ENCODE measurements around the gene MED10.

The MED10 gene

DNA sequence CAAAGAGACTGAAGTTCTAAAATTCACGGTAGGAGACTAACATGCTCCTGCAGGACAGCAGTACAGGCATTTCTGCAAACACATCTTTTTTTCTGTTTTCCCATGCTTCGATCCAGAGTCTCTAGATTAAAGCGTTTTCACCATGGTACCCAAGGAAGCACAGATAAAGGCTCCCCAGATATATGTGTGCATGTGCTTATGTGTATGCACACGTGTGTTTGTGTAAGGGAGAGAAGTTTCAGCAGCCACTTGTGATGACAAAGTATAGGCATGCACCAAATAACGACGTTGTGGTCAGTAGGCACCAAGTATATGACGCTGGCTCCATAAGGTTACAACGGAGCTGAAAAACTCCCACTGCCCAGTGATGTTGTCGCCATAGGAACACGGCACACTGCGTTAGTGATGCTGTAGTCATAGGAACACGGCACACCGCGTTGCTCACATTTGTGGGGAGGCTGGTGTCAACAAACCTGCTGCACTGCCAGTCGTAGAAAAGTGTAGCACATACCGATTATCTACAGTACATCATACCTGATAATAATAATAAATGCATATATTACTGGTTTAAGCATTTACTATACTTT, 21.7 kb downstream of the MED10 start:
- DNase-seq (ENCODE audit: insufficient read length) (no peak), FAIRE-seq (no peak)
- TF ChIP-seq POLR2A (IDR thresholded peaks at IDR 0.05; ENCODE audit: low read depth, low read length) (no peak), POLR2AphosphoS5 (IDR thresholded peaks at IDR 0.05; ENCODE audit: low read depth, low read length) (no peak), TAF1 (IDR thresholded peaks at IDR 0.05; ENCODE audit: borderline replicate concordance, low read depth, low read length) (no peak)

DNA sequence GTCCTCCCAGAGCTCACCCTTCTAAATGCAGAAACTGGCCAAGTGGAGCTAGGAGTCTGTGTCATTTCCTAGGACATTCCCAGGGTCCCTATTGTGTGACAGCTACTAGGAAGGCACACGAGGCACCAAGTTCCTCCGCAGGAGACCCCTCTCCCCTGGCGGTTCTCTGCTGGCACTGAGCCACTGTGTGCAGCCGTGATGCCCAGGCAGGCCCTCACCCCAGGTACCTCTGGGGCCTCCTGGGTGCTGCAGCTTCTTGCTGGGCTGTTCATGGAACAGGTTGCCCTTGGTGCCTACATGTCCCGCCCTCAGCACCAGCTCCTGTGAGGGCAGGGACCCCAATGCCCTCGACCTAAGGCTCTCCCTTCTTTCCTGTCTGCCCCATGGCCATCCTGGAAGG, 23.1 kb downstream of the MED10 start:
- TF ChIP-seq POLR2AphosphoS5 (IDR thresholded peaks at IDR 0.05; ENCODE audit: low read depth, low read length) (no peak), POLR2A (IDR thresholded peaks at IDR 0.05; ENCODE audit: low read depth, low read length) (no peak), TAF1 (IDR thresholded peaks at IDR 0.05; ENCODE audit: borderline replicate concordance, low read depth, low read length) (no peak)
- no peak for DNase-seq (ENCODE audit: insufficient read length)
- no peak for FAIRE-seq

DNA sequence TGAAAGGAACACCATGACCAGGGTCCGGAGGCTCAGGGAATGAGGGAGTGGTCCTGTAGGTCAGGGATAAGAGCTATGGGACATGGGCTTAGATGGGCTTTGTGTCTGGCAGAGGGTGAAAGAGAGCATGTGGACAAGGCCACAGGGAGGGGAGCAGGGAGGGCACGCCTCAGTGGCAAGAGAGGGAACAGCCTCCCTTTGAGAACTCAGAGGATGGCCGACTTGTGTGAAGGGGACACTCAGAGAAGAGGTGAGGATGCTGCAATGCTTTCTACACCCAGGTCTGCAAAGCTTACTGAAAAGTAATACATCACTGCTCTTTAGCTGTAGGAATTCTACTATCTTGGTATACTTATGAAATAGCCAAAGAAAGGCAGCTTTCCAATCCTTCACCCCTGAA, 23.5 kb downstream of the MED10 start:
- TF ChIP-seq POLR2AphosphoS5 (IDR thresholded peaks at IDR 0.05; ENCODE audit: low read depth, low read length) (no peak), POLR2A (IDR thresholded peaks at IDR 0.05; ENCODE audit: low read depth, low read length) (no peak), TAF1 (IDR thresholded peaks at IDR 0.05; ENCODE audit: borderline replicate concordance, low read depth, low read length) (no peak)
- FAIRE-seq, result no peak
- DNase-seq (ENCODE audit: insufficient read length), result no peak

DNA sequence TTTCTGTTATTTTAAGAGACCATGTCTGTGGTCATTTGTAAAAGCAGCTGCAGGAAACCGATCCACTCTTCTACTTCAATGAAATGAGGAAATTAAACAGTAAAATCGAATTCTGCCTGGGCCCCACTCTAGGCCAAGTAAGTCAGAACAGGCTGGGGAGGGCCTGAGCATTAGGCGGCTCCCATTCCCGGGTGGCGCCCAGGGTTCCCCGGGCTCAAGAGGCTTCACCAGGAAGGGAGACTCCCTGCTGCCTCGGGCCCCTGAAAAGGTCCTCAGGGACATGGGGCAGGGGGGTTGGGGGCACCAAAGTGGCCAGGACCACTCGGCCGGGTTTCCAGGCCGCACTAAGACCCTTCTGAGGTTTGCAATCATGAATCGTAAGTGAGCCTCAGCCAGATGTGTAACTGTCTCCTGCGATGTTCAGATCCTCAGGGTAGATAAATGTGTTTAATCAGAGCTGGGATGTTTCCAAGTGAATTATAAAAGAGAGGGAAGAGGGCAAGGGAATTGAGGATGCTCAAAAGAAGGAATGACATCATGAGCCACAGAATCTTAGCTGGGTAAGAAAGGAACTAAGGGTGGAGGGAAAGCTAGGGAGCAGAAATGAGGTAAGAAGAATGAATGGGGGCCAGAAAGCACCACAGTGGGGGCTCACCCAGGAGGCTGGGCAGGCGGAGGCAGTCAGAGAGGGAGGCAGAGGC, 24.6 kb downstream of the MED10 start:
- FAIRE-seq (no peak), DNase-seq (ENCODE audit: insufficient read length) (no peak)
- no peak for TF ChIP-seq TAF1 (IDR thresholded peaks at IDR 0.05; ENCODE audit: borderline replicate concordance, low read depth, low read length)
- no peak for TF ChIP-seq POLR2AphosphoS5 (IDR thresholded peaks at IDR 0.05; ENCODE audit: low read depth, low read length)
- no peak for TF ChIP-seq POLR2A (IDR thresholded peaks at IDR 0.05; ENCODE audit: low read depth, low read length)

DNA sequence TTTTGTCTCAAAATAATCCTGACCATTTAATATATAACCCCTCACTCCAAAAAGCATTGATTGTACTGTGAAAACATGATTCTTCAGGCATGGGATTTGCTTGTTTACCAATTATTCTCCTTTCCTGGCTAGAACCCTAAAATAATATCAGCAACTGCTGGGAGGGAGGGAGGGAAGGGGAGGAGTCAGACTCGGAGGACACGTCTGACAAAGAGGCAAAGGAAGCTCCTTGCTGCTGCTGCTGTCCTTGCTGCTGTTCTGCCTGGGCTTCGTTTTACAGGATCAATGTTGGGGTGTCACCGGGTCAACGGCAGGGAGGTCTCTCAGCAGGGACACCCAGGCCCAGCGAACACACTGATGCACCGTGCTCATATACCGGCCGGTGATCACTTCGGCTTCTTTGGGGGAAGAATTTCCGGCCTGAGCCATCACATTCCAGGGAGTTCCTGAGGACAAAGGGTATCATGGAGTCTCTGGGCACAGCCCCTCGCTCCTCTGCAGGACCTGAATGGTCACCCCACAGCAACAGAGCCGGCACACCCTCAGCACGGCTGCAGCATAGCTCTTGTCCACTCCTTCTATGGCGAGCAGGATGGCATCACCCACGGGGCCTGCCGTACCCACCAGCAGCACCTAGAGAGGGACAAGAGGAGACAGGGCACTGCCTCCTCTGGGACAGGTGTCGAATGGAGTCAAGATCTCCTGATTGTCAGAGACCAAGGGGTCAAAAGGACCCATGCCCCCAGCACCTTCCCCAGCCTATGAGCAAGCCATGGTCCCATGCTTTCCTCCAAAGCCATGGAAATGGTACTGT, 27.9 kb downstream of the MED10 start:
- no peak for DNase-seq (ENCODE audit: insufficient read length)
- FAIRE-seq, result no peak
- TF ChIP-seq POLR2AphosphoS5 (IDR thresholded peaks at IDR 0.05; ENCODE audit: low read depth, low read length) (no peak), TAF1 (IDR thresholded peaks at IDR 0.05; ENCODE audit: borderline replicate concordance, low read depth, low read length) (no peak), POLR2A (IDR thresholded peaks at IDR 0.05; ENCODE audit: low read depth, low read length) (no peak)

DNA sequence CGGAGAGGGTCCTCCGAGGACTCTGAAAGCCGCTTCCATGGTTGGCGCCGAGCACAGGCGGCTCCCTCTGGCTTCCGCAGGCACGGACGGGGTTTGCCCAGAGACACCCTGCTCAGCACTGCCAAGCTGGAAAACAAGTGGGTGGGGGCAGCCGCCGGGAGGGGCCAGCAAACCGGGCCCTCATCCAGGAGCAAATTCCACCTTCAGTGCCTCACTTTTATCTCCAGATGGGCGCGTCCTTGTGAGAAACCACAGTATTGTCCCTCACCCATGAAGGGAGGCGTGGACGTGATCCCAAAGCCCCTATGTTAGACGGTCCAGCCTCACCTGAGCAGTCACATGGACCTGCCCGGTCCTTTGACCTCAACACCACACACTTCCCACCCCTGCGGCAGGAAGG, 29.0 kb downstream of the MED10 start:
- FAIRE-seq (no peak), DNase-seq (ENCODE audit: insufficient read length) (no peak)
- no peak for TF ChIP-seq POLR2AphosphoS5 (IDR thresholded peaks at IDR 0.05; ENCODE audit: low read depth, low read length)
- TF ChIP-seq TAF1 (IDR thresholded peaks at IDR 0.05; ENCODE audit: borderline replicate concordance, low read depth, low read length), result no peak
- no peak for TF ChIP-seq POLR2A (IDR thresholded peaks at IDR 0.05; ENCODE audit: low read depth, low read length)

DNA sequence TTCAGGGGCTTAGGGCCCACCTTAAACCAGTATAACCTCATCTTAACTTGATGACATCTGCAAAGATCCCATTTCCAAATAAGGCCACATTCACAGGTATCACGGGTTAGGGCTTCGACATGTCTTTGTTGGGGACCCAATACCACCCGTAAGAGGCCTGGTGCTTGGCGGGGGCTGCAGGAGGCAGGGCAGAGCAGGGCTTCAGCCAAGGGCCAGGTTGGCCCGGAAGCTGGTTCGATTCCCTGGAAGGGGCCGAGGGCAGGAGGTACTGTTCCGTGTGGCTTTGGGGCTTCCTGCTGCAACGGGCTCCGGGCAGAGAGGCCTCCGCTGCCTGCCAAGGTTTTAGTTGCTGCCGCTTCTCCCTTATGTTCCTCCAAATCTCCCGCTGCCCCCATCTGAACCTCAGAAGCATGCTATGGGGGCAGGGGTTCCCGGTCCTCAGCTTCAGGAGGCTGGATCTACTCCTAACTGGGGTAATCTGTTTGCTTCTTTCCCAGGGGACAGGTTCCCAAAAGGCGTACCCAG, 29.8 kb downstream of the MED10 start:
- FAIRE-seq, result no peak

DNA sequence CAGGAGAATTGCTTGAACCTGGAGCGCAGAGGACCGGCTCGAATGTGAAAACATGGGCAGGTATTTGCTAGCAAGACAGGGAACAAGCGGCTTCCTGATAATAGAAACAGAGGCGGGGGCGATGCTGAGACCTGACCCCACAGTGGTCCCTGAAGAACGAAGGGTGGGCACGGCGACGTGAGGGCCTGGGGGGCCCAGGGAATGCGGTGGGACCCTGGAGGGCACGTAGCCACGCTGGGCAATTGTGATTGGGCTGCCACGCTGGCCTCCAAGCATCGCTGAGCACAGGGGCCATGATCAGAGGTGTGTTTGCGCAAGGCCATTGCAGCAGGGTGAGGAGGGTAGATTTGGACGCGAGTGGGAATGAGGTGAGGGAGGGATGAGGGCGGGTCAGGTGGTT, 30.7 kb downstream of the MED10 start:
- no peak for TF ChIP-seq POLR2A (IDR thresholded peaks at IDR 0.05; ENCODE audit: low read depth, low read length)
- TF ChIP-seq TAF1 (IDR thresholded peaks at IDR 0.05; ENCODE audit: borderline replicate concordance, low read depth, low read length), result no peak
- no peak for TF ChIP-seq POLR2AphosphoS5 (IDR thresholded peaks at IDR 0.05; ENCODE audit: low read depth, low read length)
- DNase-seq (ENCODE audit: insufficient read length) (no peak), FAIRE-seq (no peak)

More for the DNA sequence above, 29.8 kb downstream of the MED10 start:
- TF ChIP-seq POLR2A (IDR thresholded peaks at IDR 0.05; ENCODE audit: low read depth, low read length), result no peak
- TF ChIP-seq POLR2AphosphoS5 (IDR thresholded peaks at IDR 0.05; ENCODE audit: low read depth, low read length), result no peak
- TF ChIP-seq TAF1 (IDR thresholded peaks at IDR 0.05; ENCODE audit: borderline replicate concordance, low read depth, low read length), result no peak
- no peak for DNase-seq (ENCODE audit: insufficient read length)

DNA sequence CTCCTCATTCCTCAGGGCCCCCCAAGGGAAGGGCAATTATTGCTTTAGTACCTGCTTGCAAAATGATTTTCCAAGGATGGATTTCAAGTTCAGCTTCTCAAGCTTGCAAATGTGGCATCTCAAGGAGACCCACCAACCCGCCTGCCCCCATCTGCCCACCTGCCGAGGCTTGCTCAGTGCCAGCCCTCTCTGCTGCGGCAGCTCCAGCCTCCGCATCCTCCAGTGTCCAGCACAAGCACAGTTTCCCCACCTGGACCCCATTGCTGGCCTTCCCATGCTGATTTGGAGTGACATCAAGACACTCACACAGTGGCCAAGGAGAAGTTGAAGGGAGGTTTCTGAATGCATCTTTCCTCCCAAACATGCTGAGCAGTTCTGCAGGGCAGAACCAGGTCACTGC, 31.2 kb downstream of the MED10 start:
- FAIRE-seq (no peak), DNase-seq (ENCODE audit: insufficient read length) (no peak)
- TF ChIP-seq POLR2A (IDR thresholded peaks at IDR 0.05; ENCODE audit: low read depth, low read length) (no peak), TAF1 (IDR thresholded peaks at IDR 0.05; ENCODE audit: borderline replicate concordance, low read depth, low read length) (no peak)

DNA sequence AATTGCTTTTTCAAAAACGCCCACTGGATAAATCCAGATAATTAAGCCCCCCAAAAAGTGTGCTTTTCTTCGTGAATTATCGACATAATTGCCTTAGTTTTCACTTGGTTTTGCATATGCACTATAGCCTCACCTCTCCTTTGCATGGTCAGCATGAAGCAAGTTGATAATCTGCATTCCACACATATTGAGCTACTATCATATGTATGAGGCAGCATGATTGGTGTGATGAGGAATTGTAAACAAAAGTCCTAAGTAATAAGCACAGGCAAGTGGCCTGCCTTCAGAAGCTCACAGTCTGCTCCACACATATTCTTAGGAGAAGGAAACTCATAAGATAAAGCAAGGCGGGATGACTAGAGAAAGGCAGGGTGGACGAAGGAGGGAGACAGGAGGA, 33.8 kb downstream of the MED10 start:
- DNase-seq (ENCODE audit: insufficient read length) (no peak), FAIRE-seq (no peak)
- TF ChIP-seq TAF1 (IDR thresholded peaks at IDR 0.05; ENCODE audit: borderline replicate concordance, low read depth, low read length), result no peak
- no peak for TF ChIP-seq POLR2AphosphoS5 (IDR thresholded peaks at IDR 0.05; ENCODE audit: low read depth, low read length)
- TF ChIP-seq POLR2A (IDR thresholded peaks at IDR 0.05; ENCODE audit: low read depth, low read length), result no peak

DNA sequence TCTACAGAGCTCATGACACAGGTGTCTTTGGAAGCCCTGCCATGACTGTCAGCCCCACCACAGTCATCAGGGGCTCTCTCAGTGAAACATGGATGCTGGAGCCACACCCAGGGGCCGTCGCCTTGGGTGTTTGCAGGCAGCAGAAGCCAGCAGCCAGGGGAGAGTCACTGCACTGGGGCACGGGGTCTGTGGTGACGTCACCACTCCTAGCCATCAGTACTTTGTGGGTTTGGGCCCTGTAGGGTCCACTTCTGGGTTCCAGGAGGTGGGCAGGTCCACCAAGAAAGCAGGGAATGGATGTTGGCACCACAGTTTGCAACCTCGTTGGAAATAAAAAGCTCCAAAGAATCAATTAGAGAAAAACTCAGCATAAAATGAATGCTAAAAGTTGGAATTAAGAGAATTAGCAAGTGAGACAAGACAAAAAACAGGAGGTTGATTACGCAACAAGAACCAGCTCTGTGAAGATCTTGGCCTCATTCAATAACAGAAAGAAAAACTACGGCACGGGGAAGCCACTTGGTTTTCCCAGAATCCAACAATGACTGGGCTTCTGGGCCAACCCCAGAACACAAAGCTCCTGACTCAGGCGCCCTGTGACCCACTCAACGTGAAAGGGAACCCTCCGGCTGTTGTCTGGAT, 34.3 kb downstream of the MED10 start:
- no peak for TF ChIP-seq POLR2A (IDR thresholded peaks at IDR 0.05; ENCODE audit: low read depth, low read length)
- TF ChIP-seq TAF1 (IDR thresholded peaks at IDR 0.05; ENCODE audit: borderline replicate concordance, low read depth, low read length), result no peak
- TF ChIP-seq POLR2AphosphoS5 (IDR thresholded peaks at IDR 0.05; ENCODE audit: low read depth, low read length), result no peak
- no peak for FAIRE-seq

More for the DNA sequence above, 34.3 kb downstream of the MED10 start:
- DNase-seq (ENCODE audit: insufficient read length), result no peak

Measured in GM12892 (cell line).